Measurements from ENCODE around the gene GPNMB.

GRCh38 chr7:23279819-23280525, 33.4 kb downstream of the GPNMB start:
- TF ChIP-seq CTCF (conservative IDR thresholded peaks at IDR 0.05; ENCODE audit: low read depth, low read length) = no peak
- no peak for TF ChIP-seq EZH2 (IDR thresholded peaks at IDR 0.05; ENCODE audit: low read length, unreplicated experiment)
